Effector CD8-positive, alpha-beta T cell (primary cell): Measurements from ENCODE around the gene ETS1.
"Not testable (repeated sequence)": the region's sequence is repeated elsewhere in the genome, so short reads cannot be mapped to it uniquely, and the experiment has no call there.

Experiments
- DNase-seq: peaks from one replicate; lab custom pipeline; 2025; lab: John Stamatoyannopoulos, UW

ETS1 gene

DNA sequence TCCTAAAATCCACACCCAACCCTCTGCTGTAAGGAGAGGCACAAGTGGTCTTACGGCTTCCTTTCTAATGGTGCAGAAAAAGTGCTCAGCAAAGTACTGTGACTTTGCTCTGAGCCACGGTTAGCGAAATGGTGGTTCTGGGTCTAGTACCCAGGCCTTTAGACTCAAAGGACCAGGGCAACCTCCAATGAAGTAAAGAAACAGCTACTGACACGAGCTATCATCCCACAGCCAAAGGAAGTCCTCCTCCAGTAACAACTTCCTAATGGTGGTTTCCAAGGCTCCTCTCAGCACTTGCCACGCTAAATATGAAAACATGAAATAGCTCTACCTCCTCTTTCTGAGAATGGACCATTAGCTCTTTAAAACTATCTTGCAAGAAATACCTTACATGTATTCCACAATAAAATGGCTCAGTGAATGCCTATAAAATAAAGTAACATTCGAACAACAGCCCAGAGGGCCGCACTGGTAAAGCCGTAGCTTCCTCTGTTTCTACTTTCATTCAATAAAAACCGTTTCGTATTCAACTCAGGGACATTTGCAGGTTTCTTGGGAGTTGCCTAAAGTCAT, 122.4 kb downstream of the ETS1 start:
- DNase-seq: no peak

GRCh38 chr11:128463979-128464378, 123.4 kb downstream of the ETS1 start:
- DNase-seq: no peak

DNA sequence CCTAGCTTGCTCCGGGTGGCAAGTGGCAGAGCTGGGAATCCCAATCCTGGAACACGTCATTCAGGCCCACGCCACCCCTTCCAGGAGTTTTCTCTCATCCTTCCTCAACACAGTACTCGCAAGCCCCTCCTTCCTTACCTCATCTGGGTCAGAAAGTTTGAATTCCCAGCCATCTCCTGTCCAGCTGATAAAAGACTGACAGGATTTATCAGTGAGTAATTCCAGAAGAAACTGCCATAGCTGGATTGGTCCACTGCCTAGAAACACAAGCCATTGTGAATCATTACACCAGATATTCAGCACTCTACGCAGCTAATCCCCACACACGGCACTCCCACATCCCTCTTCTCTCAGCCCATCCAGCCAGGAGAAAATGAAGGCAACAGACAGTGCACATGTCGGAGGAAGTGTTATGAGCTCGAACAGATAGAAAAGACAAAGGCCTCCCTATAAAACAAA, 124.0 kb downstream of the ETS1 start:
- DNase-seq: no peak

DNA sequence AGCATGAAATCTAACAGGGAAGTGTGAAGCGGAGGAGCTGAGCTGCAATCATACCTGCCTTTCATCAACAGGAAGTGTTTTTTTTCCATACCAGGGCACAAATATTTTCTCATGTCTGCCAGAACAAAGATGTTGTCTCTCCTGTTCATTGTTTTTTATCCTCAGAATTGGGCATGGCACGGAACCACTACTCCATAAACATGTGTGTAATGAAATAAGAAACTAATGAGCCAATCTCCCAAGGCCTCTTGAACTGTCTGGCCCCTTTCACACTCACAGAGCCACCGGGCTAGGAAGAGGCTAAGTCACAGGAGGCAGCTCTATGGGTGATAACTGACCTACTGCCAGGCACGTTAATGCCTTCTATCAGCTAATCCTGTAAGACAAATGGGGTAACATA, 124.4 kb downstream of the ETS1 start:
- no peak for DNase-seq

DNA sequence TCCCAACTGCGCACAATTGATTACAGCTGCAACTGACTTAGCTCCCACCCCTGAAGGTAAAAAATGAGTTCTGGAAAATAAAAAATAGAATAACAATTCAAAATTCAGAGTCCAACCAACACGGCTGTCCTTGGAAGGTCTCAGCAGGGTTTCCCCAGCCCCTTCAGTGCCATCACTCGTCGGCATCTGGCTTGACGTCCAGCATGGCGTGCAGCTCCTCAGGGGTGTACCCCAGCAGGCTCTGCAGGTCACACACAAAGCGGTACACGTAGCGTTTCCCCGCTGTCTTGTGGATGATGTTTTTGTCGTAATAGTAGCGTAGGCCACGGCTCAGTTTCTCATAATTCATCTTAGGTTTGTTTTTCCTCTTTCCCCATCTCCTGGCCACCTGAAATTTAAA, 125.2 kb downstream of the ETS1 start:
- no peak for DNase-seq

DNA sequence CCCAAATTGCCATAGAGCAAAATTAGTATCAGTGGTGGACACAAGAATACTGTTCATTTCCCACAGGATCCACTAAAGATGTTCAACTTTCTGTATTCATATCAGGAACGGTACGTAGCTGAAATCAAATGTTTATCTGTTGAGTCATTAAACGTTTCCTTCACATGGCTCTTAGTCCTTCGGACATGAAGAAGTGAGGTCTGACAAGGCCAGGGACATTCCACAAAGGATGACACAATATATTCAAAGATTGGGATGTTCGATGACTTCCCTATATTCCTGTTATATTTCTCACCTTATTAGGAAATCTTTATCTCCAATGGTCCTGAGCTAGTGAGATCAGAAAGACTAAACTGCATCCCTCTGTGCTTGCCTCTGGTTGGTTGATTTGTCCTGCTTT, 129.0 kb downstream of the ETS1 start:
- DNase-seq: no peak

- DNase-seq: no peak
Measured at GRCh38 chr11:128457874-128458273, 129.5 kb downstream of the ETS1 start.

DNA sequence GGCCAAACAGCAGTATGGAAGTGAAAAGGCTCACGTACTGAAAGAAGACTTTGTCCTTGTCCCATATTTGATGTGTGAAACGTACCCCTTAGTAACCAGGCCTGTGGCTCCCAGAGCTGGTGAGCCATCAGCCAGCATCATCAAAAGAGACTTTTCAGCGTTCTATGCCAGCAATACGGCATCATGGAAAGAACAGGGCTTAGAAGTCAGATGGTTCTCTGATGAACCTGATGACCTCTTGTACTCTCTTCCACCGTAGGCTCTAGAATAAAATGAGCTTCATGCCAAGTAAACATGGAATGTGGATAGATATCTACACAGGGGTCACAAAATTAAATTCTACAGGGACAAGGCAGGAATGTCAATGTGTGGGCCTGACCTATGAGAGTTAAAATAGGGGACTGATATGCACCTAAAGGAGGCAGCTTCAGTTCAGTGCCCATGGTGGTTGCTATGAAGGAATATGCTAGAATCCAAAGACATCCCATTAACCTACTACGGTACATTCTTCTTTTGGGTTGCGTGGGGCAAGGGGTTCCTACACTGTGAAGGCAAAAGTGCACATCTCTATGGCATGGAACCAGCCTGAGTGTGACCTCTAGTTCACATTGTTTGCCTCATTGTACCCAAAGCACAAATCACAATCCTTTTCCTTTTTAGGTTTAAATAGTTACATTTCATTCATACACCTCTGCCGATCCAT, 130.6 kb downstream of the ETS1 start:
- no peak for DNase-seq

- DNase-seq: no peak
Measured at GRCh38 chr11:128455766-128456165, 131.6 kb downstream of the ETS1 start.

DNA sequence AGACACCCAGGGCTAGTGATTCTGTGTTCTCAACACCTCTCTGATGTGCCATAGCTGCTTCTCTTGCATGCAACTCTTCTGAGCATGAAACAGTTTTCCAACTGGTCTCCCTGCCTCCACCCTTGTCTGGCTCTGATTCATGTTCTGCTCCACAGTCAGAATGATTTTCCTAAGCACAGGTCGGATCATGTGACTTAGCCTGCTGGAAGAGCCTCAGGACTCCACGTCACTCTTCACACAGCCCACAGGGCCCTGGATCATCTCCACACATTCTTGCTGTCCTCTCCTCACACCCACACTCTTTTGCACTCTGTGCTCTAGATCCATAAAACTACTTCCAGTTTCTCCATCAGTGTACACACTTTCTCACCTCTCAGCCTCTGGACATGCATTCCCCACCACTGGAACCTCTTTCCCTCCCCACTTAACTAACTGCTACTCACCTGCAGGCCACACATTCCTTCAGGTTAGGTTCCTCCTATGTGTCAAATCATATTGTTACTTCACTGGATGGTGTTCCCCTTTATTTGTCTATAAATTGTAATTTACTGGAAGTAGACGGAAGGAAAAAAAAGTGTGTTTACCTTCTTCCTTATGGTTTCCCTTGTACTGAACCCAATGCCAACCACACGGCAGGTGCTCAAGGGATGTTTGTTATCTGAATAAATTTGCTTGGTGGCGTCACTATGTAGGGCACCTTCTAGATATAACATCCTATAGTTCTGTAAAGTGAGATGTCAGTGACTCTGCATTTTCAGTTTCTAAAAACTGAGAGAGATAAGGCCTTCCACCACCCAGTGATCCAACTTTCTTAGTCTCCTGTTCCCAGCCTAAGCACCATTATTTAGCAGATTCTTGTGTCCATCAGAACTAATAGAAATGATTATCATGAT, 133.7 kb downstream of the ETS1 start:
- DNase-seq: no peak

DNA sequence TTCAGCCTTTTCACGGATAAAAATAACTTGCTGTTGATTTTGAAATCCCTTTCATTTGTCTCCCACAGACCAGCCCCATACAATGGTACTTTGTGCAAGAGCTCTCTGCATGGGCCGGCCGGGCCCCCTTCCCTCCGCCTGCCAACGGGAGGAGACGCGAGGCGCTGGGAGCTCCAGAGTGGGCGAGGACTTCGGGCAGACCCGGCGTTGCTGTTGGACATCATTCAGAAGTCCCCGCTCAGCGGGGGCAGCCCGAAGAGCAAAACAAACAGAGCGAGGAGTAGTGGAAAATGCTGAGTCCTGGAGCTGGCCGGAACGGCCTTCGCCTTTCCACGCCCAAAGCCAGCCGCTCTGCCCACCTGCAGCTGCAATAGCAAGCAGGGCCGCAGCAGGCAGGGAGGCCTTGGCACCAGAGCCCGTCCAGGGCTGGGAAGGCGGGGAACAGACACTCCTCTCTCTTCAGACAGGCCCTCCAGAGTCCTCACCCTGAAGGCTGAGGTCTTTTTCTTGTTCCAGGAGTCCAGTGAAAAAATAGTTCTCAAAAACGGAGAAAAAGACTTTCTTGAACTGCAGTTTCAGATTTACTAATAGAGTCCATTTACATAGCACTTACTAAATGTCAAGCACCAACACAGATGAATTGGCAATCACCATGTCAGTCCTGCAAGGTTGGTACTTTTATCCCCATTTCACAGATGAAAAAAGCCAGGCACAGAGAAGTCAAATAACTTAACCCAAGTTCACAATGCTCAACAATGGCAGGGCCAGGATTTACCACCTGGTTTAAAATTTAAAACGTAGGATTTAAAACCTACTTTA, 135.5 kb downstream of the ETS1 start:
- DNase-seq: no peak

DNA sequence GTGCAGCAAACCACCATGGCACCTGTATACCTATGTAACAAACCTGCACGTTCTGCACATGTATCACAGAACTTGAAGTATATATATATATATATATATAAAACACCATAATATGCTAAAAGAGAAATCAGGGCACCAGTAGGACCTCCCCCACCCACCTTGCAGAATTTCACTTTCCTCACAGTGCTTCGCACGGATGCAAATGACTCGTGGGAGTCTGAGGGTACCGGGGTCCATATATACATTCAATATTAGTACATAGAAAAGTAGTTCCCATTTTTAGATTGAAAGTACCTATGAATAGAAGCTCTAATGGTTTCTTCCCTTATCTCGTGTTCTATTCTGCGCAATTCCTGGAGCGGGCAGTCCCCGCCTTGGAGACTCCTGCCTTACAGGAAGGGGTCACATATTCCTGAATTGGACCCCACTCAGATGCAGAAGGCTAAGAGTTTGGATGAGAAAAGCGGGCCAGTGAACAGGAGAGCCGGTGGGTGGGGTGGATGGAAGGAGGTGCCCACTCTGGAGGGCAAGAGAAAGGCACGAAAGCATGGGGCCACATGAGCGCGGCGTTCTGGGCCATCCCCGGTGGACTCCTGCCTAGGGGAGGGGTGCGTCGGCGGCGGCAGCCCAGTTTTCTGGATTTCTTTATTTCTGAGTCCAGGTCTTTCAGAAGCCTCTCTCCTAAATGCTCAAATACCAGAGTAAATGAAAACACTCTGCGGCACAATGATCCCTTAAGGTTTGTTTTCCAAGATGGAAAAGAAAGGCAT, 136.3 kb downstream of the ETS1 start:
- no peak for DNase-seq

GRCh38 chr11:128450425-128450824, 136.9 kb downstream of the ETS1 start:
- not testable (repeated sequence) for DNase-seq

DNA sequence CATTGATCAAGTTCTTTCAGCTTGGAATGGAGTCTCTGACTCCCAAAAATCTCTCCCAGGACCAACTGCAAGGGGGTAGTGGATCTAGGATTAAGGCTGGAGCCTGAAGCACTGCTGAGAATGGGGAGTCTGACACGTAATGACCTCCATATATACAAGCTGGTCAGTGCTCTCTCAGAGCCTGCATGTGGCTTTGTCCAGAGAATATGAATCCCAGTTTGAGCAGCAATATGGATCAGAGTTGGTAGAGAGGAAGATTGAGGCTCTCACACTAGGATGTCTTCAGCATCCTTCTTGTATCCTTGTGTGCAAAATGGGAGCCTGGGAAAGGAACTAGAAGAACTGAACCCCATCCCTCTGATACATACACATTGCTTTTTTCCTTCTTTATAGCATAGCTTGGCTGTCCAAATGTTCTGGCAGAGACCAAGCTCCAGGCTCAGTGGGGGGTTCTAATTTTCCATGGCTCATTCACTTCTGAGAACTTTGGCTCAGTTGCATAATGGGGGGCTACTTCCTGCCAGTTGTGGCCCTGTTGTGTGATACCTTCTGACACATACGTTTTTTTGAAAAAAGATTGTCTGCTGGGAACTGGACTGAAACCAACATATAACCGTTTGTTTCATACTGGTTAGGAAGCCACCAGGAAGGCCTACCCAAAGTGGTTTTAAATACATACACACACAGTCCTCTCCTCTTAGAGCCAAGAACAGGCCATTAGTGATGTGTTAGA, 138.2 kb downstream of the ETS1 start:
- DNase-seq: no peak

DNA sequence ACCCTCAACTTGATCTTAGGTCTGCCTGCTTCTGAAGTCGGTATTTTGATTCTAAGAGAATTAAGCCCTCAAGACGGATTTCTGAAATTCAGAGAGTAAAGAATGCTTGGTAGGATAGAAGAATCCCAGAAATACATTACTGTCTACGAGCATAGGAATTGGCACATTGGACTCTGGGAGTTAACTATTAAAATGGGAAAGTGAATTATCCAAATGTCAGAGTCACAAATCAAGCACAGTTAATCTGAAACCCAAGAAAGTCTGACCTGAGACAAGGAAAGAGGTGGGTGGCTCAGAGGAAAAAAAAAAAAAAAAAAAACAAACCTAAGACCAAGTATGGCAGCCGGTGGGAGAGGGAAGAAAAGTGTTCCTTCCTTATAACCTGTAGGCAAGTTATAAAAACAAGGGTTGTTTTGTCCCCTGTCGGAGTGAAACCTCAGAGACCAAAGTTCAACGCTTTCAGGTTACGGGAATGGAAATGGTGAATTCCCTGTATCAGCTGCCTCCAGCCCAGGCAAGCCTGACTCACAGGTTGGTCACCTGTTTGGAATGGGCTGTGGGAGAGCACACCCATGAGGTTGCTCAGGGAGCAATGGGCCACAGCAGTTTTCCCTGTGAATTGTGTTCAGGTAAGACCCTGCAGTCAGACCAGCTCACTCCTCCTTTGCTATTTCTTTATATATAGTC, 139.0 kb downstream of the ETS1 start:
- DNase-seq: no peak

DNA sequence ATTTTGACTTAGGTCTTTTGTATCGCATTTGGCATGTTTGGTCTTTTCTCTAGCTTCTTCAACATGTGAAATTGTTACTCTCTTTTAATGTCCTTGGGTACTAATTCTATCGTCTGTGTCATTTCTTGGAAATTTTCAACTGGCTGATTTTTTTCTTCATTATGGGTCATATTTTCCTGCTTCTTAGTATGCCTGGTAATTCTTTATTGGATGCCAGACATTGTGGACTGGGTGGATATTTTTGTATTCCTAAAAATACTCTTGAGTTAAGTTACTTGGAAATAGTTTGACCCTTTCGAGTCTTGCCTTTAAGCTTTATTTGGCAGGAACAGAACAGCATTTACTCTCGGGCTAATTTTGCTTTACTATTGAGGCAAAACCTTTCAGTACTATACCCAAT, 140.1 kb downstream of the ETS1 start:
- no peak for DNase-seq

DNA sequence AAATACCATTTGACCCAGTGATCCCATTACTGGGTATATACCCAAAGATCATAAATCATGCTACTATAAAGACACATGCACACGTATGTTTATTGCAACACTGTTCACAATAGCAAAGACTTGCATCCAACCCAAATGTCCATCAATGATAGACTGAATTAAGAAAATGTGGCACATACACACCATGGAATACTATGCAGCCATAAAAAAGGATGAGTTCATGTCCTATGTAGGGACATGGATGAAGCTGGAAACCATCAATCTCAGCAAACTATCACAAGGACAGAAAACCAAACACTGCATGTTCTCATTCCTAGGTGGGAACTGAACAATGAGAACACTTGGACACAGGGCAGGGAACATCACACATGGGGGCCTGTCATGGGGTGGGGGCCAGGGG, 141.4 kb downstream of the ETS1 start:
- not testable (repeated sequence) for DNase-seq

GRCh38 chr11:128437136-128437535, 150.2 kb downstream of the ETS1 start:
- no peak for DNase-seq

- no peak for DNase-seq
Measured at GRCh38 chr11:128434818-128435217, 152.5 kb downstream of the ETS1 start.

DNA sequence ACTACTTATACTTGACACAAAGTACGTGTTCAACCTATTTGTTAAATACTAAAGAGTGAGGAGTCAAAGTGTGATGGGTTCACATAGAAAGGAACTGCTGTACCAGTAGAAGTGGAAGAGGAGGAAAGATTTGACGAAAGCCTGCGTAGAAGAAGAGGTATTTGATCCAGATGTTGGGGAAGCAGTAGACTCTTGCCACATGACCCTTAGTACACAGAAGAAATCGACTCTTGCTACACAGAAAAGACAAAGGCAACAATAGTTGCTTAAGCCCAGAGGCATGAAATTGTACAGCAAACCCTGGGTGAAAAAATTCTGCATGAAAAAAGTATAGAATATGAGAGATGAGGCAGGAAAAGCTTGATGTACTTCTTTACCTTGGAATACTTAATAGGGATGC, 152.9 kb downstream of the ETS1 start:
- no peak for DNase-seq
